Measurements from ENCODE around the gene MR1.

The MR1 gene

GRCh38 chr1:181103399-181103798 is 69.6 kb downstream of the MR1 start:
- no peak for TF ChIP-seq CTCF (conservative IDR thresholded peaks at IDR 0.05; ENCODE audit: low read depth)
- POLR2A ChIA-PET (ENCODE audit: low non-redundant PET) = interaction anchor here (1.1 kb wide), 1 partner anchor 12 kb away, joined by 3 read pairs; no protein-coding TSS in a partner anchor
- no peak overlapping the region for H3K27ac ChIP-seq
- DNase-seq (ENCODE audit: low spot score) = no peak
- CTCF ChIA-PET = interaction anchor here (8.1 kb wide), 1 partner anchor 40 kb away, joined by 63 read pairs; no protein-coding TSS in a partner anchor

GRCh38 chr1:181104042-181104789 is 70.4 kb downstream of the MR1 start:
- CTCF ChIA-PET = interaction anchor here (0.6 to 8.1 kb wide), 10 partner anchors 11 to 260 kb away, joined by 3 to 63 read pairs (median 4); no protein-coding TSS in a partner anchor
- no peak for TF ChIP-seq CTCF (conservative IDR thresholded peaks at IDR 0.05; ENCODE audit: low read depth)
- DNase-seq (ENCODE audit: low spot score) = no peak
- POLR2A ChIA-PET (ENCODE audit: low non-redundant PET) = interaction anchor here (0.6 to 2.1 kb wide), 7 partner anchors 8 to 38 kb away, joined by 3 to 14 read pairs (median 6); partner anchors contain the start of gene IER5
- H3K27ac ChIP-seq = peak overlapping the region; percentile 91

GRCh38 chr1:181104790-181105133 is 71.0 kb downstream of the MR1 start:
- DNase-seq (ENCODE audit: low spot score) = no peak
- TF ChIP-seq CTCF (conservative IDR thresholded peaks at IDR 0.05; ENCODE audit: low read depth) = no peak; the same call in 1 of the 2 replicates
- H3K27ac ChIP-seq = peak overlapping the region; percentile 91
- POLR2A ChIA-PET (ENCODE audit: low non-redundant PET) = interaction anchor here (0.6 to 2.1 kb wide), 7 partner anchors 8 to 38 kb away, joined by 3 to 14 read pairs (median 6); partner anchors contain the start of gene IER5
- CTCF ChIA-PET = interaction anchor here (0.6 to 8.1 kb wide), 11 partner anchors 12 to 259 kb away, joined by 3 to 63 read pairs (median 4); no protein-coding TSS in a partner anchor

GRCh38 chr1:181105134-181106021 is 71.6 kb downstream of the MR1 start:
- POLR2A ChIA-PET (ENCODE audit: low non-redundant PET) = interaction anchor here (0.5 to 2.1 kb wide), 8 partner anchors 9 to 70 kb away, joined by 3 to 14 read pairs (median 5); partner anchors contain the start of gene IER5
- DNase-seq (ENCODE audit: low spot score) = peak; percentile 96
- TF ChIP-seq CTCF (conservative IDR thresholded peaks at IDR 0.05; ENCODE audit: low read depth) = no peak
- H3K27ac ChIP-seq = peak overlapping the region; percentile 91
- CTCF ChIA-PET = interaction anchor here (0.6 to 8.1 kb wide), 13 partner anchors 9 to 1678 kb away, joined by 3 to 63 read pairs (median 4); no protein-coding TSS in a partner anchor

- H3K27ac ChIP-seq = peak overlapping the region; percentile 91
- ChIA-PET CTCF (interaction anchor here (0.6 to 8.1 kb wide), 3 partner anchors 8 to 1677 kb away, joined by 3 to 63 read pairs (median 5); no protein-coding TSS in a partner anchor), POLR2A (ENCODE audit: low non-redundant PET) (no interaction called here)
- no peak for DNase-seq (ENCODE audit: low spot score)
- TF ChIP-seq CTCF (conservative IDR thresholded peaks at IDR 0.05; ENCODE audit: low read depth) = no peak
Observed at GRCh38 chr1:181106022-181106312, 72.2 kb downstream of the MR1 start.

GRCh38 chr1:181106479-181106878 is 72.7 kb downstream of the MR1 start:
- CTCF ChIA-PET = interaction anchor here (0.6 to 0.7 kb wide), 2 partner anchors 8 to 1677 kb away, joined by 3 to 5 read pairs; no protein-coding TSS in a partner anchor
- TF ChIP-seq CTCF (conservative IDR thresholded peaks at IDR 0.05; ENCODE audit: low read depth) = no peak
- peak overlapping the region; percentile 32; the same call in 1 of the 2 replicates for H3K27ac ChIP-seq
- DNase-seq (ENCODE audit: low spot score) = no peak
- POLR2A ChIA-PET (ENCODE audit: low non-redundant PET) = no interaction called here

Measured in RWPE1 (cell line).